Lower lobe of right lung (tissue), 2 donors: ENCODE results near the gene PAX6. TPM values are rescaled to one million over a fixed set of nuclear protein-coding genes. Genes with fewer than 3 reads are reported as not detected.
A peak's percentile ranks its signal among the peaks of the same experiment; 100 is the strongest.

ENCODE experiments used
- ATAC-seq, 2 donors: fragments of 200-7000 bp; cut with Tn5 transposase; one replicate each; pipeline ENCODE4 v1.9.1; 2020 to 2022; ENCODE audit warnings: mild to moderate bottlenecking in 2 of 2, moderate library complexity in 2 of 2
- DNase-seq: peaks from one replicate; pipeline ENCODE4 v3.0.0-alpha.2; 2020
- H3K27ac ChIP-seq: fragments of 200-600 bp; one replicate; pipeline ENCODE4 v1.8.0; 2022
- H3K27me3 ChIP-seq: fragments of 200-600 bp; one replicate; pipeline ENCODE4 v1.8.0; 2022; ENCODE audit warnings: low read depth
- H3K36me3 ChIP-seq: fragments of 200-600 bp; one replicate; pipeline ENCODE4 v1.8.0; 2022; ENCODE audit warnings: mild to moderate bottlenecking
- H3K4me1 ChIP-seq: fragments of 200-600 bp; one replicate; pipeline ENCODE4 v1.8.0; 2022
- H3K4me3 ChIP-seq: fragments of 200-600 bp; one replicate; pipeline ENCODE4 v1.8.0; 2022; ENCODE audit warnings: mild to moderate bottlenecking
- H3K9me3 ChIP-seq: fragments of 200-600 bp; one replicate; pipeline ENCODE4 v1.8.0; 2022
- CTCF ChIP-seq: fragments of 200-600 bp; IDR thresholded peaks from one replicate; pipeline ENCODE4 v1.8.0; 2022; ENCODE audit warnings: antibody characterized with exemption, mild to moderate bottlenecking
- intact Hi-C: fragments of 100-400 bp; cut with DNase I; formaldehyde crosslinking; loops from one replicate; pipeline ENCODE4 v1.11.0; 2022
- total RNA-seq: library from RNA; stranded (reverse); fragmentation: NEBNext Ultra II Directional; extraction: Animal tissue kit (Norgen Biotek cat#: 25700); gene quantifications from one replicate; pipeline ENCODE4 v1.2.1, GENCODE V29; 2021
- donor health status: DM: no; HTN: yes; CAD: no; lungs with severe emphysema.

The PAX6 gene
- total RNA-seq, 1 donor from 2014 or later = not detected

- Histone ChIP-seq H3K36me3 (no peaks in the 10 kb centered on the region), H3K27ac (no peak overlapping the region), H3K9me3 (no peaks in the 10 kb centered on the region), H3K27me3 (peaks cover 93% of the 10 kb centered on the region), H3K4me1 (peaks cover 5% of the 10 kb centered on the region), H3K4me3 (no peak overlapping the region)
- no peak for DNase-seq
- no peak for ATAC-seq
- TF ChIP-seq CTCF = no peak
- intact Hi-C loops = no loop called here
These were observed 17.1 kb upstream of the PAX6 start for GRCh38 chr11:31828217-31828616.

GRCh38 chr11:31827455-31828206, 16.5 kb upstream of the PAX6 start:
- TF ChIP-seq CTCF = no peak
- peaks cover 5% of the 10 kb centered on the region for H3K4me1 ChIP-seq
- ATAC-seq = no peak
- H3K36me3 ChIP-seq = no peaks in the 10 kb centered on the region
- intact Hi-C loops = no loop called here
- H3K9me3 ChIP-seq = no peaks in the 10 kb centered on the region
- no peak for DNase-seq
- no peak overlapping the region for H3K4me3 ChIP-seq
- H3K27ac ChIP-seq = no peak overlapping the region
- peaks cover 96% of the 10 kb centered on the region for H3K27me3 ChIP-seq

- Histone ChIP-seq H3K36me3 (no peaks in the 10 kb centered on the region), H3K27ac (no peak overlapping the region), H3K9me3 (no peaks in the 10 kb centered on the region), H3K4me1 (peaks cover 5% of the 10 kb centered on the region), H3K27me3 (peaks cover 100% of the 10 kb centered on the region), H3K4me3 (no peak overlapping the region)
- intact Hi-C loops = no loop called here
- ATAC-seq (peak in 1 of 2 donors; percentile 12), DNase-seq (no peak)
- no peak for TF ChIP-seq CTCF
These were observed 15.7 kb upstream of the PAX6 start for GRCh38 chr11:31826536-31827438.

GRCh38 chr11:31825838-31826484, 14.8 kb upstream of the PAX6 start:
- DNase-seq (no peak), ATAC-seq (peak in 1 of 2 donors; percentile 19)
- TF ChIP-seq CTCF = no peak
- peaks cover 100% of the 10 kb centered on the region for H3K27me3 ChIP-seq
- no peaks in the 10 kb centered on the region for H3K9me3 ChIP-seq
- intact Hi-C loops = no loop called here
- peaks cover 5% of the 10 kb centered on the region for H3K4me1 ChIP-seq
- H3K4me3 ChIP-seq = no peak overlapping the region
- no peak overlapping the region for H3K27ac ChIP-seq
- no peaks in the 10 kb centered on the region for H3K36me3 ChIP-seq
